Neural progenitor cell (in vitro differentiated cells): Measurements from ENCODE around the gene IBA57.

ENCODE experiments used
- EZH2 ChIP-seq: fragments of 200-600 bp; sonication (generic); IDR thresholded peaks from 2 replicates; pipeline ENCODE4 v1.6.1; 2017; ENCODE audit warnings: antibody characterized with exemption, mild to moderate bottlenecking, moderate library complexity
- TF ChIP-seq, protein P1 (sequence below): fragments of 200-600 bp; sonication (generic); IDR thresholded peaks from 2 replicates; pipeline ENCODE4 v1.5.1; 2017; ENCODE audit warnings: antibody characterized with exemption, mild to moderate bottlenecking

DNA sequence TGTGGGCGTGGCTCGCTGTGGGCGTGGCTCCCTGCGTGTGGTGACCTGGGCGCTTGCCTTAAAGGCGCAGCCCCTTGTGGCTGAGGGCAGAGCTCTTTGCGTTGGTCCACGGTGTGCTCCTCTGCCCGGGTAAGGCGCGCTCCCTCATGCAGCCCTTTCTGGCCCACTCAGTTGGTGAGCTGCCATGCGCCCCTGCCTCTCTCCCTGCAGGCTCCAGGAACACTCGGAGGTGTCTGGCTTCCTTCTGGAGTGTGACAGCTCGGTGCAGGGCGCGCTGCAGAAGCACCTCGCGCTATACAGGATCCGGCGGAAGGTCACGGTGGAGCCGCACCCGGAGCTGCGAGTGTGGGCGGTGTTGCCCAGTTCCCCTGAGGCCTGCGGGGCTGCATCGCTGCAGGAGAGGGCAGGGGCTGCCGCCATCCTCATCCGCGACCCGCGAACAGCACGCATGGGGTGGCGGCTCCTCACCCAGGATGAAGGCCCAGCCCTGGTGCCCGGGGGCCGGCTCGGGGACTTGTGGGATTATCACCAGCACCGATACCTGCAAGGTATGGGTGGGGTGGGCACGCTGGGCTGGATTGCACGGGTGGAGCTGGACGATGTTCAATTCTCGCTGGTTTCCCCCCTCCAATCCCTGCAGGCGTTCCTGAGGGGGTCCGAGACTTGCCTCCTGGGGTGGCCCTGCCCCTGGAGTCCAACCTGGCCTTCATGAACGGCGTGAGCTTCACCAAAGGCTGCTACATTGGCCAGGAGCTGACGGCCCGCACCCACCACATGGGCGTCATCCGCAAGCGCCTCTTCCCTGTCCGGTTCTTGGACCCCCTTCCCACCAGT is 9.1 kb downstream of the IBA57 start:
- TF ChIP-seq, protein P1, sequence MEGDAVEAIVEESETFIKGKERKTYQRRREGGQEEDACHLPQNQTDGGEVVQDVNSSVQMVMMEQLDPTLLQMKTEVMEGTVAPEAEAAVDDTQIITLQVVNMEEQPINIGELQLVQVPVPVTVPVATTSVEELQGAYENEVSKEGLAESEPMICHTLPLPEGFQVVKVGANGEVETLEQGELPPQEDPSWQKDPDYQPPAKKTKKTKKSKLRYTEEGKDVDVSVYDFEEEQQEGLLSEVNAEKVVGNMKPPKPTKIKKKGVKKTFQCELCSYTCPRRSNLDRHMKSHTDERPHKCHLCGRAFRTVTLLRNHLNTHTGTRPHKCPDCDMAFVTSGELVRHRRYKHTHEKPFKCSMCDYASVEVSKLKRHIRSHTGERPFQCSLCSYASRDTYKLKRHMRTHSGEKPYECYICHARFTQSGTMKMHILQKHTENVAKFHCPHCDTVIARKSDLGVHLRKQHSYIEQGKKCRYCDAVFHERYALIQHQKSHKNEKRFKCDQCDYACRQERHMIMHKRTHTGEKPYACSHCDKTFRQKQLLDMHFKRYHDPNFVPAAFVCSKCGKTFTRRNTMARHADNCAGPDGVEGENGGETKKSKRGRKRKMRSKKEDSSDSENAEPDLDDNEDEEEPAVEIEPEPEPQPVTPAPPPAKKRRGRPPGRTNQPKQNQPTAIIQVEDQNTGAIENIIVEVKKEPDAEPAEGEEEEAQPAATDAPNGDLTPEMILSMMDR: no peak
- TF ChIP-seq EZH2: no peak
